Activated B cell treated with CpG ODN at 0.5 μM for 24 hours (primary cell): ENCODE results near the gene UBE4B. TPM values are rescaled to one million over a fixed set of nuclear protein-coding genes. Genes with fewer than 3 reads are reported as not detected.

Source experiments
- ATAC-seq: fragments of 200-7000 bp; cut with Tn5 transposase; one replicate; pipeline ENCODE4 v1.10.0; 2021; ENCODE audit warnings: low read depth, mild to moderate bottlenecking, moderate library complexity
- CTCF ChIA-PET: fragments of 350-600 bp; sonication (Branson Sonifier 250); formaldehyde crosslinking; loops from one replicate; lab custom pipeline; 2021; ENCODE audit warnings: antibody characterized with exemption; lab: Charles Lee
- POLR2A ChIA-PET: fragments of 350-600 bp; sonication (Branson Sonifier 250); formaldehyde crosslinking; loops from one replicate; lab custom pipeline; 2021; ENCODE audit warnings: antibody characterized with exemption; lab: Charles Lee
- DNase-seq: peaks from one replicate; pipeline ENCODE4 v3.0.0; 2022
- H3K27ac Mint-ChIP-seq: one replicate; pipeline ENCODE4 v1.8.0; 2020; ENCODE audit warnings: mixed read lengths
- H3K27me3 Mint-ChIP-seq: one replicate; pipeline ENCODE4 v1.8.0; 2021; ENCODE audit warnings: mixed read lengths
- H3K36me3 Mint-ChIP-seq: one replicate; pipeline ENCODE4 v1.8.0; 2021; ENCODE audit warnings: low read depth, mixed read lengths
- H3K4me1 Mint-ChIP-seq: one replicate; pipeline ENCODE4 v1.8.0; 2021; ENCODE audit warnings: mixed read lengths
- H3K4me3 Mint-ChIP-seq: one replicate; pipeline ENCODE4 v1.8.0; 2020; ENCODE audit warnings: mild to moderate bottlenecking, mixed read lengths
- H3K9me3 Mint-ChIP-seq: one replicate; pipeline ENCODE4 v1.8.0; 2020; ENCODE audit warnings: mixed read lengths
- intact Hi-C: fragments of 100-400 bp; cut with micrococcal nuclease; formaldehyde crosslinking; loops from one replicate; pipeline ENCODE4 v1.15.1; 2024
- total RNA-seq: library from RNA; stranded (reverse); gene quantifications from 2 replicates; pipeline ENCODE4 v1.2.3, GENCODE V29; 2022
- TF ChIP-seq, protein P1 (sequence below): fragments of 200-600 bp; IDR thresholded peaks from one replicate; pipeline ENCODE4 v1.8.0; 2022; ENCODE audit warnings: antibody characterized with exemption, mild to moderate bottlenecking

UBE4B gene
- total RNA-seq, 1 donor from 2014 or later, result 44.7 TPM

DNA sequence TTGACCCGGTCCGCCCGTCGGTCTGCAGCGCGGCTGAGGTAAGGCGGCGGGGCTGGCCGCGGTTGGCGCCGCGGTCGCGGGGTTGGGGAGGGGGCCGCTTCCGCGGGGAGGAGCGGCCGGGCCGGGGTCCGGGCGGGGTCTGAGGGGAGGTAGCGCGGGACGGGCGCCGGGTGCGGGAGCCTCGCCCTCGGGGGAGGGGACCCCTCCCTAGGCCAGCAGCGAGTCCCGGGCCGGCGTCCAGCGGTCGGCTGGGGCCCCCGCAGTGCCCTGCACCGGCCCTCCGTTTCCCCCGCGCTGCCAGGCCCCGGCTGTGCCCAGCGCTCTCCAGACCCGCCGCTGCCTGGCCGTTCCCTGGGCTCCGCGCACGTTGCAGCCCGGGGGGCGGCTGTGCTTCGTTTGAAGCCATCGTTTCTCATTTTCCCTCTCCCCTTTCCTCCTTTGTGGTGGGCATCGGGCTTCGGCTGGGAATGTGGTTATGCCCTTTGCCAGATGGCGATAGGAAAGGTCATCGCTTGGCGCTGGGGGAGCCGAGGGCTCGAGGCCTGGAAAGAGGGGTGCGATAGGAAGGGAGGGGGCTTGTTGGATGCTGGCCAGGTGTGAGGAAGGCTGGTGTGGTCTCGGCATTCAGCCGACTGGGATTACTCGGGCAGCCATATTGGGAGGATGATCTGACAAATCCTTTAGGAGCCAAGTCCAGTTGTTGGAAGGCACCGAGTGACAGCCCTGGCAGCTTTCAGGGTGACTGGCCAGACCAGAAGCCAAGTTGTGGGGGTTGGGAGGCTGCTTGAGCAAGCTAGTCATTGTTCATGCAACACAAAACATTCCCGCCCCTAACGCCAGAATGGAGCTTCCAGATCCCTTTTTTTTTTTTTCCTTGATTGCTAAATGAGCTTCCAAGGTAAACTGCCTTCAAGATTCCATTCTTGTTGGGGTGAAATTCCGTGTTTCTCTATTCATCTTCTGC is 178.4 kb downstream of the UBE4B start:
- H3K27me3 Mint-ChIP-seq, result no peaks in the 10 kb centered on the region
- ChIA-PET POLR2A (interaction anchor here (0.9 to 1.2 kb wide), 2 partner anchors 219 to 300 kb away, joined by 3 to 5 read pairs; partner anchors contain the start of gene CENPS), CTCF (interaction anchor here (0.6 to 2.2 kb wide), 15 partner anchors 7 to 284 kb away, joined by 3 to 20 read pairs (median 3); partner anchors contain the start of genes CENPS and PGD)
- ATAC-seq, result no peak
- peak overlapping the region; percentile 76 for H3K4me3 Mint-ChIP-seq
- TF ChIP-seq, protein P1, sequence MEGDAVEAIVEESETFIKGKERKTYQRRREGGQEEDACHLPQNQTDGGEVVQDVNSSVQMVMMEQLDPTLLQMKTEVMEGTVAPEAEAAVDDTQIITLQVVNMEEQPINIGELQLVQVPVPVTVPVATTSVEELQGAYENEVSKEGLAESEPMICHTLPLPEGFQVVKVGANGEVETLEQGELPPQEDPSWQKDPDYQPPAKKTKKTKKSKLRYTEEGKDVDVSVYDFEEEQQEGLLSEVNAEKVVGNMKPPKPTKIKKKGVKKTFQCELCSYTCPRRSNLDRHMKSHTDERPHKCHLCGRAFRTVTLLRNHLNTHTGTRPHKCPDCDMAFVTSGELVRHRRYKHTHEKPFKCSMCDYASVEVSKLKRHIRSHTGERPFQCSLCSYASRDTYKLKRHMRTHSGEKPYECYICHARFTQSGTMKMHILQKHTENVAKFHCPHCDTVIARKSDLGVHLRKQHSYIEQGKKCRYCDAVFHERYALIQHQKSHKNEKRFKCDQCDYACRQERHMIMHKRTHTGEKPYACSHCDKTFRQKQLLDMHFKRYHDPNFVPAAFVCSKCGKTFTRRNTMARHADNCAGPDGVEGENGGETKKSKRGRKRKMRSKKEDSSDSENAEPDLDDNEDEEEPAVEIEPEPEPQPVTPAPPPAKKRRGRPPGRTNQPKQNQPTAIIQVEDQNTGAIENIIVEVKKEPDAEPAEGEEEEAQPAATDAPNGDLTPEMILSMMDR, result no peak
- H3K36me3 Mint-ChIP-seq, result no peaks in the 10 kb centered on the region
- H3K9me3 Mint-ChIP-seq, result no peaks in the 10 kb centered on the region
- DNase-seq, result peak; percentile 20
- intact Hi-C loops, result loop anchor here (1.0 to 5.0 kb wide), 6 partner anchors 116 to 482 kb away; partner anchors contain the start of genes CTNNBIP1, LZIC and NMNAT1
- H3K27ac Mint-ChIP-seq, result no peak overlapping the region
- peaks cover 30% of the 10 kb centered on the region for H3K4me1 Mint-ChIP-seq

GRCh38 chr1:10211805-10212410 is 179.2 kb downstream of the UBE4B start:
- TF ChIP-seq, protein P1, result no peak
- ATAC-seq (no peak), DNase-seq (no peak)
- Mint-ChIP-seq H3K27ac (no peak overlapping the region), H3K36me3 (no peaks in the 10 kb centered on the region), H3K4me1 (peaks cover 36% of the 10 kb centered on the region), H3K9me3 (no peaks in the 10 kb centered on the region), H3K27me3 (no peaks in the 10 kb centered on the region), H3K4me3 (peak overlapping the region; percentile 76)
- ChIA-PET POLR2A (no interaction called here), CTCF (no interaction called here)
- intact Hi-C loops, result loop anchor here (5.0 kb wide), 1 partner anchor 115 kb away; no protein-coding TSS in a partner anchor

- ChIA-PET CTCF (no interaction called here), POLR2A (interaction anchor here (0.6 kb wide), 1 partner anchor 248 kb away, joined by 3 read pairs; no protein-coding TSS in a partner anchor)
- H3K27ac Mint-ChIP-seq, result no peak overlapping the region
- no peaks in the 10 kb centered on the region for H3K27me3 Mint-ChIP-seq
- intact Hi-C loops, result loop anchor here (5.0 kb wide), 1 partner anchor 115 kb away; no protein-coding TSS in a partner anchor
- ATAC-seq (no peak), DNase-seq (no peak)
- no peaks in the 10 kb centered on the region for H3K36me3 Mint-ChIP-seq
- no peaks in the 10 kb centered on the region for H3K9me3 Mint-ChIP-seq
- TF ChIP-seq, protein P1, result no peak
- peaks cover 36% of the 10 kb centered on the region for H3K4me1 Mint-ChIP-seq
- H3K4me3 Mint-ChIP-seq, result peak overlapping the region; percentile 76
Measured at GRCh38 chr1:10212476-10212875, 179.7 kb downstream of the UBE4B start.

GRCh38 chr1:10213186-10213705 is 180.5 kb downstream of the UBE4B start:
- ATAC-seq (no peak), DNase-seq (no peak)
- no peak overlapping the region for H3K4me3 Mint-ChIP-seq
- no peak overlapping the region for H3K27ac Mint-ChIP-seq
- ChIA-PET CTCF (no interaction called here), POLR2A (no interaction called here)
- H3K4me1 Mint-ChIP-seq, result peaks cover 36% of the 10 kb centered on the region
- H3K9me3 Mint-ChIP-seq, result no peaks in the 10 kb centered on the region
- H3K27me3 Mint-ChIP-seq, result no peaks in the 10 kb centered on the region
- no peaks in the 10 kb centered on the region for H3K36me3 Mint-ChIP-seq
- TF ChIP-seq, protein P1, result no peak
- intact Hi-C loops, result loop anchor here (5.0 kb wide), 1 partner anchor 114 kb away; no protein-coding TSS in a partner anchor
